Fibroblast of villous mesenchyme (primary cell): ENCODE results near the gene TBRG1. TPM values are rescaled to one million over a fixed set of nuclear protein-coding genes. Genes with fewer than 3 reads are reported as not detected.
"Not testable (repeated sequence)": the region's sequence is repeated elsewhere in the genome, so short reads cannot be mapped to it uniquely, and the experiment has no call there.

Experiments
- DNase-seq: peaks from one replicate; pipeline ENCODE4 v3.0.0-alpha.2; 2010; ENCODE audit warnings: low read depth
- H3K4me3 ChIP-seq: 2 replicates; pipeline ENCODE4 v1.5.1; 2011; ENCODE audit warnings: low read depth, mild to moderate bottlenecking, low read length
- total RNA-seq: library from RNA; depleted of rRNA; stranded (reverse); fragments of >200 nt; gene quantifications from 2 replicates; pipeline ENCODE4 v1.2.3, GENCODE V29; 2012
- TF ChIP-seq, protein P1 (sequence below): IDR thresholded peaks from 2 replicates; pipeline ENCODE4 v1.5.1; 2012; ENCODE audit warnings: low read depth, mild to moderate bottlenecking, low read length; ENCODE audit not compliant: insufficient read depth

TBRG1 gene
- total RNA-seq, 1 donor: 24.2 TPM

DNA sequence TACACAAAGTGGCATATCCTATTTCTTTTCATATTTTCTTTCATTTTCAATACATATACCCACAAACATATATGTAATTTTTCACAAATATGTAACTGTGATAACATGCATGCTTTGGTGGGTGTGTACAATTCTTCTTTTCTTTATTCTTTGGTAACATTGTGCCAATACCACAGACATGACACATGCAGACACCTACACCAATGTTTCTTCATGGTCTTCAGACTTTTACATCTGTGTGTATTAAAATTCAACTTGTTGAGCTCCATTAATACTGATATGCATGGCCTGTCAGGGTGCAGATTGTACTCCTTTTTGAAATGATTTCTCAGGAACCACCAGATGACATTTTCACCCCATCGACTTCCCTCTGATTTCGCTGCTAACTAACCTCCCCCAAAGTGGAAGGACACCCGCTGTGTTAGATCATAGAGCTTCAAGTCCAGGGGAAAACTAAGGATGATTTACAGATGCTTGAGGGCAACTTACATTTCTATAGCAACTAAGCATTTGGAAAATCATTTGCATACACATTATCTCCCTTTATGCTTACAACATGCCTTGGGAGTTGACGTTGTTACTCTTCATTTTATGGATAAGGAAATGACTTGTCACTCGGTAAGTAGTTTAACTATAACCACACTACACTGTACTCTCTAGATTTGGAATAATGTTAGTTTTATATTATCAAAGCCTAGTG lies 21.9 kb upstream of the TBRG1 start:
- TF ChIP-seq, protein P1, sequence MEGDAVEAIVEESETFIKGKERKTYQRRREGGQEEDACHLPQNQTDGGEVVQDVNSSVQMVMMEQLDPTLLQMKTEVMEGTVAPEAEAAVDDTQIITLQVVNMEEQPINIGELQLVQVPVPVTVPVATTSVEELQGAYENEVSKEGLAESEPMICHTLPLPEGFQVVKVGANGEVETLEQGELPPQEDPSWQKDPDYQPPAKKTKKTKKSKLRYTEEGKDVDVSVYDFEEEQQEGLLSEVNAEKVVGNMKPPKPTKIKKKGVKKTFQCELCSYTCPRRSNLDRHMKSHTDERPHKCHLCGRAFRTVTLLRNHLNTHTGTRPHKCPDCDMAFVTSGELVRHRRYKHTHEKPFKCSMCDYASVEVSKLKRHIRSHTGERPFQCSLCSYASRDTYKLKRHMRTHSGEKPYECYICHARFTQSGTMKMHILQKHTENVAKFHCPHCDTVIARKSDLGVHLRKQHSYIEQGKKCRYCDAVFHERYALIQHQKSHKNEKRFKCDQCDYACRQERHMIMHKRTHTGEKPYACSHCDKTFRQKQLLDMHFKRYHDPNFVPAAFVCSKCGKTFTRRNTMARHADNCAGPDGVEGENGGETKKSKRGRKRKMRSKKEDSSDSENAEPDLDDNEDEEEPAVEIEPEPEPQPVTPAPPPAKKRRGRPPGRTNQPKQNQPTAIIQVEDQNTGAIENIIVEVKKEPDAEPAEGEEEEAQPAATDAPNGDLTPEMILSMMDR: no peak
- H3K4me3 ChIP-seq: no peak overlapping the region
- no peak for DNase-seq

DNA sequence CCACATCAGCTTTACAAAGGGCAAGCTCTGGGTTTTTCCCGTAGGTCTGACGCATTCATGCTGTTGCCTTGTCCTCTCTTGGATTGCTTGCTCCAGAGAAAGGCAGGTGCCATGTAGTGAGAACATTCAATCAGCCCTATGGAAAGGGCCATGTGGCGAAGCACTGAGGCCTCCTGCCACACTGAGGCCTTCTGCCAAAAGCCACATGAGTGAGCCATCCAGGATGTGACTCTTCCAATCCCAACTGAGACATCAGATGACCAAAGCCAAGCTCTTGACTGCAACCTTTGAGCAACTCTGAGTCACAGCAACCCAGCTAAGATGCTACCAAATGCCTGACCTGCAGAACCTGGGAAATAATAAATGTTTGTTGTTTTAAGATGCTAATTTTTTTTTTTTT lies 20.5 kb upstream of the TBRG1 start:
- TF ChIP-seq, protein P1: no peak
- DNase-seq: no peak
- no peak overlapping the region for H3K4me3 ChIP-seq

DNA sequence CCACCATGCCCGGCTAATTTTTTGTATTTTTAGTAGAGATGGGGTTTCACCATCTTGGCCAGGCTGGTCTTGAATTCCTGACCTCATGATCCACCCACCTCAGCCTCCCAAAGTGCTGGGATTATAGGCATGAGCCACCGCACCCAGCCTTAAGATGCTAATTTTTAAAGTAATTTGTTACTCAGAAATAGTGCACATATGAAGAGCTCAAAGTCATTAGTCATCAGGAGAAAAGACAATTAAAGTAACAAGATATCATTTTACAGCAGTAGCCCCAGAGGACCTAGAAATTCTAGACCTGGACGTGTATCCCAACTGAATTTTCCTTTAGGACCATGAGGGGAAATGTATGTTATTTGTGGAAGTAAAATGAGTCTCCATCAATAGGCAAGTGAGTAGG lies 19.9 kb upstream of the TBRG1 start:
- not testable (repeated sequence) for H3K4me3 ChIP-seq, DNase-seq

DNA sequence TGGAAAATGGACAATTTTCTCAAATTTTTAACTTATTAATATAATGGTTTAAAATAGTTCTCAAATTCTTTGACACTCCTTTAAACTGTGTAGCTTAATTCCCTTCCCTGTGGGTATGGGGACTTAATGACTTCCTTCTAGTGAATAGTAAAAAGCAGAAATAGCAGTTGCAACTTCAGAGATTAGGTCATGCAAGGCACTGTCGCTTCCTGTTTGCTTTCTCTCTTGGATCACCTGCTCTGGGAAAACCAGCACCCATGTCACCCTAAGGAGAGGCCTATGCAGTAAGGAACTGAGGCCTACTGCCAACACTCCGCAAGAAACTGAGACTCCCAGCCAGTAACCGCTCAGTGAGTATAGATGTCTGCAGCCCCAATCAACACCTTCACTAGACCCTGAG lies 16.9 kb upstream of the TBRG1 start:
- DNase-seq: no peak
- TF ChIP-seq, protein P1: no peak
- no peak overlapping the region for H3K4me3 ChIP-seq

DNA sequence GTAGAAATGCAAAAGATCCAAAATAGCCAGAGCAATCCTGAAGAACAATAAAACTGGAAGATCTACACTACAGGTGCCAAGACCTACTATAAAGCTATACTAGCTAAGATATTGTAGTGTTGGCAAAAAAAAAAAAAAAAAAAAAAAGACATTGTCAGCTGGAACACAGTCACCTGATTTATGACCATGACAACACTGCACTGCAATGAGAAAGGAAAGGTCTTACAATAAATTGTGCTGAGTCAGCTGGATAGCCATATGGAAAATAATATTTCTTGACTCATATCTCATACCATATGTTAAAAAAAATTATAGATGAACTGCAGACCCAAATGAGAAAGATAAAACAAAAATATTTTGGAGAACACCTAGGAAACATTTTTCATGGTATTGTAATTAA lies 14.5 kb upstream of the TBRG1 start:
- TF ChIP-seq, protein P1: no peak
- DNase-seq: peak; percentile 1

DNA sequence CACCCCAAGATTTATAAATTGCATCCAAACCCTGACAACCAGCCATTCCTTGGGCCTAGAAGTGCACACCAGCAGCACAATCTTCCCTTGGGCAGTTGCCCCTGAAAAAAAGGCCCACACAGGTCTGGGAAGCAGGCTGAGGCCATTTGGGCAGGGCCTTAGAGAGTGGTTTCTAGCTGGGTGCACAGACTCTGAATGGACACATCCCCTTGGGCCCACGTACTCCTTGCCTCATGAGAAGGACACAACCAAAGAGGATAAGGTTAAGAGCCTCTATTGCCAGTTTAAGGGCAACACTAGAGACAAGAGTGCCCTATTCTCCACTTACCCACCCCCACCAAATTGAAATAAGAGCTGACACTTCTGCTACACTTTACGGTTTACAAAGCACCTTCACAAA lies 12.4 kb upstream of the TBRG1 start:
- TF ChIP-seq, protein P1: no peak

More for the DNA sequence above, 14.5 kb upstream of the TBRG1 start:
- H3K4me3 ChIP-seq: no peak overlapping the region

DNA sequence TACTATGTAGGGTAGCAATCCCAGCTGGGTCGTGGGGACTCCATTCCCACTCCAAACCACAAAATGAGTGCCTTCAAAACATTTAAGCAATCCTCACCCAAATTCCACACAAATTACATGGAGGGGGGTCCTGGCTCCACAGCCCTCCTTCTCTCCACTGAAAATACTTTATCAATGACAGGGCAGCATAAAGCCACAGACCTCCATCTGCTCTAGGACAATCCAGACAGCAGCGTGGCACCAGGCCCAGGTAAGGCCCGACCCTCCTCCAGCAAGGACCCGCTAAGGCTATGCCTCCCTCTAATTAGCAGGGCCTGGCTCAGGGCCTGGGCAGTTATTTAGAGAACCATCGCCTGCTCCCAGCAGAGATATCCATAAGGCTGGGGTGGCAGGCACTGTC lies 11.6 kb upstream of the TBRG1 start, which contains the start of gene PANX3:
Gene PANX3 (plus strand): TSS at position 365 of the 400 bp plus-strand sequence. CDS start 129 bp downstream, outside the sequence.
- no peak within 1 kb of the TSS for H3K4me3 ChIP-seq
- TF ChIP-seq, protein P1: no peak
- DNase-seq: no peak

More for the DNA sequence above, 12.4 kb upstream of the TBRG1 start:
- no peak for DNase-seq
- H3K4me3 ChIP-seq: no peak overlapping the region
